Iris pigment epithelial cell (primary cell): Measurements from ENCODE around the gene ALDH3A1.

Experiments used
- DNase-seq: peaks from one replicate; pipeline ENCODE4 v3.0.0-alpha.2; 2011; ENCODE audit warnings: low read depth

The ALDH3A1 gene

DNA sequence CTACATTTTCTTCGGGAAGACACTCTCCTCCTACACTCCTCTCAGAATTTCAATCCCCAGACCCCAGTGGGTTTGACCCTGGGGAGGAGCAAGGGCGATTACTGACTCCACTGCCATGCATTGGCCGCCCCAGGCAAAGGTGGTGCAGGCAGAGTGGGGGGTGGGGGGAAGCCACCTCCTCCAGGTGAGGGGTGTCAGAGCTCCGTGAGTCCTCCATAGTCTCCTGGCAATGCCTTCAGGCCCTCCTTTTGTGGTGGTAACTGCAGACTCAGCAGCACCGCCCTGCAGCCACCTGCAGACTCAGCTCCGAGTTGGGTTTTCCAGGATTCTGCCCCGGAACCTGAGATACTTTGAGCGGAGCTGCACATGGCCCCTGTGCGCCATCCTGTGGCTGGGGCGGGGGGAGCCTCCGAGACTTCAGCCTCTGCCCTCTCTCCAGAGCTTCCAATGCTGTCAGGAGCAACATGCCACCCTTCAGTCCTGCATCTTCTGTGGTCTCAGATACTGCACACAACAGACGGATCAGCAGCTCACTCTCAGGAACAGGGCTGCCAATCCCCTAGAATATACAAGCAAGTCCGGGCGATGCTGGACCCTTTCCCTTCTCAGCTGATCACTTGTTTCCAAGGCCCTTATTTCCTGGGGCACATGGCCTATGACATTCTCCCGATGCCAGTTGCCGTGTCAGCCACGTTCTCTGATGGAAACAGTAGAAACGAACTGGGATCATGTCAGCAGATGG lies 29.3 kb downstream of the ALDH3A1 start:
- DNase-seq = no peak

GRCh38 chr17:19718041-19718612 lies 30.0 kb downstream of the ALDH3A1 start:
- DNase-seq = no peak

DNA sequence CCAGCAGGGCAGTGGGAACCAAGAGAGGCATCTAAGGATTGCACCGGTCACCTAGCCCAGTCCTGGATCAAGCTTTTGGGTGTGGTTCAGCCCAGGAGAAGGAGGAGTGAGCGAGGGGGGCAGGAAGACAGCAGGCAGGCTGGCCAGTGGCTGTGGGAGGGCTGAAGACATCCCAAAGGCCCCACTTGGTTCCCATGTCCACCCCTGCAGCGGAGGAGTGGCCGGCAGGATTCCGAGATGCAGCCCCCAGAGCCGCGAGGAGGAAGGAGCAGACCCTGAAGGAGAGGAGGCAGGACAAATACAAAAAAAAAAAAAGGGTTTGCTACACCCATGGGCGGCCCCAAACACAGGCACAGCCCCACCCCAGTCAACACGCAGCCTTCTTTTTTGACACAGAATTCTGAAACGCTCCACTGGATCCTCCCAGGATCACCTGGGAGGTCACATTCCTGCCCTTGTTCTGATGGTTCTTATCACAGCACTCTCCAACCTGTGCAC lies 30.6 kb downstream of the ALDH3A1 start:
- no peak for DNase-seq

- DNase-seq = no peak
Measured at GRCh38 chr17:19717031-19717360, 31.1 kb downstream of the ALDH3A1 start.

DNA sequence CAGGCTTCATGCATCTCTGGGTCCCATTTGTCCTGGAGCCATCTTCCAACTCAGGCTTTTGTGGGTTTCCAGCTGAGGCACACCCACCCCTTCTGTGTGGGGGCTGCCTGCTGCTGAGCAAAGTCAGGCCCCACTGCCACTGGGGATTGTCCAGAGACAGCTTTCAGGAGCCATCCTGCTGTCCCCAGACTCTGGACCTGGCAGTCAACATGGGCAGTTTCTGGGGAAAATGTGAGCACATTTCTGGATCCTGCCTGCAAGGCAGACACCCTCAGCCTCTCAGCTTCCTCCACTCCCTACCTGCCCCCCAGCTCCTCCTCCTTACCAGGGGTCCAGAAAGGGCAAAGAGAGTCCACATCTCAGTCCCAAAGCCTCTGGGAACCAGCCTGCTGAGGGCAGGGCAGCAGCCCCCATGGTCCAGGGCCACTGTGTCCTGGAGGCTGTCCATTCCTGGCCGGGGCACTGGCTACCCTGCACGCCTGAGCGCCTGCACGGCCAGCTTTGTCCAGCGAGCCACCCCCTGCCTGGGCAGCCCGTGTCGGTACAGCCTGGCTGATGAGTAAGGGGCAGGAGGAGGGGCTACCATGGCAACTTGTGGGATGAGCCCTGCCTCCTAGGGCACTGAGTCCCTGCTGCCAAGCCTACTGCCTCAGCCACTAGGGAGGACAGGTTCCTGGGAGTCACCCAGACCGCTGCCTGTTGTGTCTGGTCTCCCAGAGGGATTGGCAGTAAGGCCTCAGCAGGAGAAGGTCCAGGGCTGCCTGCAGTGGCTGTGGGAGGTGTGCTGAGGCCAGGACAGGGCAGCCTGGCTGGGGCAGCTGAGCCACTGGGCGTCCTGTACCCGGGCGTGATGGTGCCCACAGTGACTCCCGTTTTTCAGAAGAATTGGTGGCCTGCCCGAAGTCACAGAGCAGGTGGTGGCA lies 31.7 kb downstream of the ALDH3A1 start, which contains the start of gene SLC47A2:
Gene SLC47A2, minus strand, starts transcription at position 477 of the 923 bp plus-strand sequence. Its CDS starts 29 bp downstream, at position 448.
- DNase-seq = no peak

DNA sequence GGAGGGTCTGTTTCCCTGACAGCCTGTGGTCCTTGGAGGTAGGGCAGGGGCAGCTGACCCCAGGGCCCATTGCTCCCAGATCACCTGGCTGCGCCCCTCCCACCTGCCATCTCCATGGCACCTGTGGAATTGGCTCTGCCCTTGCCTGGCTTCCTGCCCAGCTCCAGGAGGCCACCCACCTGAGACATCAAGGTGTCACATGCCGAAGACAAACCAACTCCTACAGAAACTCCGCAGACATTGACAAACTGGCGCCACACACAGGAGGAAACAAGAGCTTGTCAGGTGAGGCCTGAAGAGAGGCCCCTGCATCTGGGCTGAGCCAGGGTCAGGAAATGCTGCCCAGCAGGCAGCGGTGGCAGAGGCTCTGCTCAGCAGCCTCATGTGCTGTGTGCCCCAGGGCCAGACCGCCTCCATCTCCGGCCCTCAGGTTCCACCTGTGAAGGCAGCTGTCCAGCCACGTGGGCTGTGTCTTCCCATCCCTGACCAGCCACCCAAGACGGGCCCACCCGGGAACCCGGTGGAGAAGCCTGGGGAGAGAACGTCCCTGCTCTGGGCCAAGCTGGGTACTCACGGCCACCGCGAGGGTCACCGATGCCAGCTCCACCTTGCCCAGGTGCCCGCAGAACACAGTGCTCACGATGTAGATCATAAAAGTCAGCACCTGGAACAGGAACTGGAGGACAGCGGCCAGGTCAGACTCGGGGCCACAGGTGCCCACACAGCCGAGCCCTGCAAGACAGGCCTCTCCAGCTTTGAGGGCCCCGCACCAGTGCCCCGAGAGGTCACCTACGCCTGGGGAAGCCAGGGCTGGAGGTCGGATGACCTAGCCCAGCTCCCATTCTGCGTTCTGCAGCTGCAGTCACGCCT lies 33.3 kb downstream of the ALDH3A1 start:
- no peak for DNase-seq

DNA sequence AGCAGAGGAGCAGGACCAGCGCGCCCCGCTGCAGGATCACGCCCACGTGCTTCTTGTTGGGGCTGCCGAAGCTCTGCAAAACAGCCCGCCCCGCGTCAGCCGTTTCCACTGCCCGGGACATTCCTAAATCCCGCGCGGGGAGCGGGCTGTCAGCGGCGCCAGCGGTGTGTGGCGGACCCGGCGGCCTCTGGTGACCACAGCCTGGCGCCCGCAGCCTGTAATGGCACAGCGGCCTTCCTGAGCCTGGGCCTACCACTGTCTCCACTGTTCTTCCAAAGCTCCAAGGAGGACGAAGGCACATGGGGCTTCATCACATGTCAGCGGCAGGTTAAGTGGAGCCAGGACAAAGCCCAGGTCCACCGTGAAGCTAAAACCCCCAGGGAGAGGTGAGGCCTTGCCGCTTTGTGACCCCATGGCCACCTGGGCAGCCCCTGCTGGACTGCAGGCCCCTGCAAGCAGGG lies 34.2 kb downstream of the ALDH3A1 start:
- no peak for DNase-seq

DNA sequence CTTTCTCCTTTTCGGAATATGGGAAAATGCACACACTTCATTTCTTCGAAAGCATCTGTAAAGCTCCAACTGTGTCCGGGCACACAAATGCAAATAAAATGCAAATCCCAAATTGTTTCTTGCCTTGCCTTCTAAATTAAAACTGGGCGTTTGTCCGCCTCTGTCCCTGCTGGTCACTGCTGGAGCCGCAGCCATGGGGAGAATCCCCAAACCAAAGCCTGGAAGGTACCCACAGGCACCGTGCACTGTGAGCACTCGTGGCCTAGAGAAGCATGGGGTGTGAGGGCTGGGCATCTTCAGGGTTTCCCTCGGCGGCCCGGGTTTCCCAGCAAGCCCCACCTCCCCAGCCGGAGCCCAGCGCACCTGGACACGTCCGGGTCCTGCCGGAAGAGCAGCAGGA lies 34.6 kb downstream of the ALDH3A1 start:
- no peak for DNase-seq

DNA sequence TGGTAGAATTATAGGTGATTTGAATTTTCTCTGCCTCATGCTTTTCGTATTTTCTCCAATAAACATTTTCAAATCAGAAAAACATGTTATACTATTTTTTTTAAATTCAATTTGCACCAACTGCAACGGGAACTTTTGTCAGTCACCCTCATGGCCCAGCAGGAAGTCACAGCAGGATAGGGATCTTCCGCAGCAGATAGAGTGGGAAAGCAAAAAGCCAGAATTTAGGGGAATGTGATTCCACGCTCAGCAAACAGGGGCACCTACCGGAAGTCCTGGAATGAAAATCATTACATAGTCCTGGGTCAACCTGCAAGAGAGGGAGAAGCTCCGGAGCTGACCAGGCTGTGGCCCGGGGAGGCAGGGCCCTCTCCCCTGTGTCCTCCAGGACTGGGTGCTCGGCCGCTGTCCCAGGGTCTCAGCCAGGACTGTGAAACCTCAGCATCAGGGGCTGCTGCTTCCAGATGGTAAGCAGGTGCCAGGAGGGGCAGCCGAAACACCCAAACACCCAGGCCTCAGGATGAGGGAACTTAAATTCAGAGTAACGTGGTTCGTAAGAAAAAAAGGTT lies 35.6 kb downstream of the ALDH3A1 start:
- DNase-seq = no peak

DNA sequence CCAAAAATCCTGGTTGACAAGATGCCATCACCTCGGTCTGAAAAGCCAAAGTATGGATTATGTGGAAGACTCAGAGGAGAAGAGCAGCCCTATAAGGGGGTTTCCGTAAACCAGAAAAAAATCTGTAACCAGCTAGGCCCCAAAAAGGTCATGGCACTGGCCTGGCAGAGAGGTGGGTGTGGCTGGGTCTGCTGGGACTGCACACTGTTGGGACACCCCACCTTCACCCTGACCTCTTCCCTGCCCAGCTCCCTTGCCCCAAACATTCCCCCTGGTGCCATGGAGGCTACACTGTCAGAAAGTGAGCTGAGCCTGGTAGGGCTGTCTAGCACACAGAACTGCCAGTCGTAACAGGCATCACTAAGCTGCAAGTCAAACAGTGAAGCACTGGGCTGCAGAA lies 38.3 kb downstream of the ALDH3A1 start:
- DNase-seq = no peak

DNA sequence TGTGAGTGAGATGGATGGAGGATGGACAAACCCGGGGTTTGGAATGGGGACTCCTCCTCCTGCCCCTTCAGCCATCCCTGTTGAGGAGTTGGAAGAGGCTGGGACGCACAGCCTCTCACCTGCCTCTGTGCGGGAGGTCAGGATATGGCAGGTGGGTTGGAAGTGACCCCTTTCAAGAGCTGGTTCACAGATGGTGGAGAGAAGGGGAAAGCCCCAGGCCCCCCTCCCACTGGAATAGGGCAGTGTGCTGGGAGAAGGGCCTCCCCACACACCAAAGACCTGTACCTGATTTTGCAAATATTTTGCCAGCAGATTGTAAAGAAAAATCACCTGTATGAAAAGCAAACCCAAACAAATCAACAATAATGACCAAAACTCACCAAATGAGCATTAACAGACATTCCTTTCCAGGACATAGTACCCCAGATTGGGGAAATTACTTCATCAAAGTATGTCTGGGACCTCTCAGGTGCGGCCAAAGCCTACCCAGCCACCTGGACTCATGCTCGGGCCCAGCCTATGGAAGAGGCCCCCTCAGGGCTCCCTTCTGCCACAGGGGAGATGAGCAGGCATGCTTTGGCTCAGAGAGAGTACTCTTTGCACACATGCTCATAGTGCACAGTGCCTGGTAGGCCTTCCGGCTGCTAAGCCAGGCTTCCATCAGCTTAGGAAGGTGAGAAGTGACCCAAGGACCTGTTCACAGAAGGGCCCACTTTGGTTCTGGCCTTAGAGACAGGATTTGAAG lies 39.5 kb downstream of the ALDH3A1 start:
- no peak for DNase-seq

DNA sequence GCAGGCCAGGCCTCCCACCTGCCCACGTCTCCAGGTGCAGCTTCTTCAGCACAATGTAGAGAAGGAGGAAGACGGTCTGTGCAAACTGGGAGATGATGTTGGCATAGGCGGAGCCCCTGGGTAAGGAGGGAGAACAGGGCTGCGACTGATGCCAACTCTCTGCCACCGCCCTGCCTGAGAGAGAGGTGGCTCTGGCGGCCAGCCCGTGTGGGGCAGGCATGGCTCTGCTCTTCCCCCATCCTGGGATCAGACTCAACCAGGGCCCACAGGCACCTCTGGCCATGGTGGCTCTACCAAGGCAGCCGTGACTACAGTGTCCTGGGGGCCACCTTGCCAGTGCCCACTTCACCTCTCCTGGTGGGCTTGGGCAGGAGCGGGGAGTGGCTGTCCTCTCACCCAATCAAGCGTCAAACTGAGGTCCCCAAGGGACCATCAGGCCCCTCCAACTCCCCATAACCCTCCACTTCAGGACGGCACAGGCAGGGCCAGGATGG lies 40.3 kb downstream of the ALDH3A1 start:
- no peak for DNase-seq

DNA sequence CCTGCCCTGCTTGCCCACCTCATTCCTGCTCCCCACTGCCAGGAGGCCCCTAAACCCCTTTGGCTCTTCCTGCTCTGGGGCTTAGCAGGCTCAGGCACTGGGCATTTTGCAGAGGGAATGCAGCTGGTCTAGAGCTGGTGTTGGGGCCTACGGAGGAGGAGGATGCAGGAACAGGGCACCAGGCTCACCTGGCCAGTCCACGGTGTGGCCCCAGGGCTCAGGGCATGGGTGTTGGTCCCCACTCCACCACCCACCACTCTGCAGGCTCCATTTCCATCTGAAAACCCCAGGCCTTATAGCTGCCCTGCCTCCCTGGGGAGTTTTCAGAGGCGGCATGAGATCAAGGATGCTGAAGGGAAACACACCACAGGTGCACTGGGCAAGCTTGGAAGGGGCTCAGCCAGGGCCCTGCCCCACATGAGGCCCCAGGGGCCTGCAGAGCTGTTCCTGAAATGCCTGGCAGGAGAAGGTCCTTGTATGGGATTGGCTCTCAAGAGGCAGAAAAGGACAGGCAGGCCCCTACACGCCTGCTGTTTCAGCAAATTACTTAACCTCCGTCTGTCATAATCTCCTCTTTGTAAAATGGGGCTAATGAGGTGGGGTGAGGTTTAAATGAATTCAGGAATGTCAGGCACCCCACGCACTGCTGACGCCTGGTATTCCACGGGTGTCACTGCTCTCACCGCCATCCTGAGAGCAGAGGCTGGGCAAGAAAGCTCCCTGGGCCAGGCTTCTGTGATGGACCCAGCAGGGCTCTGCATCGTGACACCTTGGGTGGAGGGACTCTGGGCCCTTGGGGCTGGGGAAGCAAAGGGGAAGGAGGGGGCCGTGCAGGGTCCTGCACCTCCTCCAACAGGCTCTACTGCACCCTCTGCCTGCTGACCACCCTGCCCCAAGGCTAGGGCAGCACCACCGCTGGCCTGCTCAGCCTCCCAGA lies 41.0 kb downstream of the ALDH3A1 start:
- no peak for DNase-seq

GRCh38 chr17:19705771-19706770 lies 42.0 kb downstream of the ALDH3A1 start:
- no peak for DNase-seq

- DNase-seq = no peak
Measured at GRCh38 chr17:19705201-19705600, 42.9 kb downstream of the ALDH3A1 start.

- DNase-seq = no peak
Measured at GRCh38 chr17:19703828-19704613, 44.1 kb downstream of the ALDH3A1 start.
